ENCODE data around the gene TSHZ2.
A peak's percentile ranks its signal among the peaks of the same experiment; 100 is the strongest.
"Not testable (repeated sequence)": the region's sequence is repeated elsewhere in the genome, so short reads cannot be mapped to it uniquely, and the experiment has no call there.

Gene TSHZ2

DNA sequence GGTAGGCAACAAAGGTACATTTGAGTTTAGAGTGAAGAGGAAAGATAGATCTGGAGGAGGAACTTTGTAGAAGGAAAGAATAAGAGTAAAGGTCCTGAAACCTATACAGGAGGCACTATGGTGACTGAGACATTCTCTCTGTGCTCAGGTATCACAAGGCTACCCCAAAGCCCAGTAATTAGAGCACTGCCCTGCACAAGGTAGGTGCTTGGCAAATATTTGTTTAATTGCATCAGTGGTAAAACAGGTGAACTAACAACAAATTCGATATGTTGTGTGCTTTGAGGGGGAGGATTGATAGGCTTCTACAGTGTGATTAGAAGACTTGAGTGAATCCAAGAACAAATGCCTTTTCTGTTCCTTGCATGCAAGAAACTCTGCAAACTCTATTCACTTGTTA lies 6.8 kb upstream of the TSHZ2 start:
- DNase-seq = peak; percentile 39

- no peak for DNase-seq
Observed at GRCh38 chr20:52965819-52966218, 6.3 kb upstream of the TSHZ2 start.

GRCh38 chr20:52966543-52966942 lies 5.6 kb upstream of the TSHZ2 start:
- not testable (repeated sequence) for DNase-seq

DNA sequence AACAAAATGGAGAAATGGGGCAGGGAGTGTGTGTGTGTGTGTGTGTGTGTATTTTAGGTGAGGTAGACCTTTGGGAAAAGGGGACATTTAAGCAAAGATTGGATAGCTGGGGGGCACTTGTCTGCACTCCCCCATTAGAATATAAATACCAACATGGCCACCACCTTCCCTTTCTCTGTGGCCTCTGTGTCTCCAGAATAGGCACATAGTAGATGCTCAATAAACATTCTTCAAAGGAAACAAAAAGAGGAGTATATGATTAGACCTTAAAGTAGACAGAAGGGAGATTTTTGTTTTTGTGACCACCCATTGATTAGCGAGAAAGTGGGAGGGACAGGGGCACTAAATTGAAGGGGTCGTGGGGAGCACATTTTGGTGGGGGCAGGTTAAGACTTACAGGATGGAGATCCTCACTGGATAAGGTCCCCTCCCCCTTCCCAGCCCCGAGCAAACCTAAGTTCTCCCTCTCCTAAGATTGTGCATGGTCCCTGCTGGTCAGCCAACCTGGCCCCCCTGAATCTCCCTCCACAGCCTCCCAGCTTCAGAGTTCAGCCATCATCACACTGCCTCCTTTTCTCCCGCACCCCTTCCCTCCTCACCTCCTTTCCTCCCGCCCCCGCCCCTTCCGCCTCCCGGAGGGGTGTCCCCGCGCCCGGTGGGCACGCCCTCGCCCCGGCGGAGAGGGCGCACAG lies 514 bp upstream of the TSHZ2 start:
- DNase-seq = no peak

DNA sequence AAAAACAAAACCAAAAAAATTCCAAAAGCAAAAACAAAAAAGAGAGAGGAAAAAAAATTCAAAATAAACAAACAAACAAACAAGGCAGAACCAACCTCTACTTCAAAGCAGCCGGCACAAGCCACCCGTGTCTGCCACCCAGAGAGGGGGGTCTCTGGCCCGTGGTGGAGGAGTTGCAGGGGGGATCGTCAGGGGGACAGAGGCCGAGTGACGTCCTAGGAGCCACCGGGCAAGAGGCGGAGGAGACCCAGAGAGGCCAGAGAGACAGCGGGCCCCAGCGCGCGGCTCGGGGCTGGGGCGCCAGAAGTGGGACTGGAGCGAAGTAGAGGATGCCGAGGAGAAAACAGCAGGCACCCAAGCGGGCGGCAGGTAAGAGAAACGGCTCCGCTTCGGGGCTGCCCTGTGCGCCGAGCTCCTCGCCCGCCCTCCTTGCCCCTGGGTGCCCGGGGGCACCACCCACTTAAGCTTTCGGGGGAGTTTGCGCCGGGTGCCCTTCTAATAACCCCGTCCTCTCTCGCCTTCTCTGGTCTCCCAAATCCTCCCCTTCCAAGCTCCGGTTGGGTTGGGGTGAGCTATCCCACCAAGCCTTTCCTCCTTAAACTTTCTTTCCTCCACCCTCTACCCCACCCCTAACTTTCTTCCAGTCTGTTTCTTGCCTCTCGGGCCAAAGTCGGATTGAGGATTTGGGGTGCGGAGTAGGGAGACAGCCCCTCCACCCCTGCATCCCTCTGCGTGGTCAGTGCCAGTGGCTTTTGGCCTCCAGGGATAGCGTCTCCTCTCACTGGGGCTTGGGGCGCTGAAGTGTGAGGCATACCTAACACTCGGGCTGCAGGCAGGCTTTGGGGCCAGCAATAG lies 1.0 kb downstream of the TSHZ2 start:
- DNase-seq = no peak

GRCh38 chr20:52974179-52974594 lies 2.0 kb downstream of the TSHZ2 start:
- DNase-seq = no peak

DNA sequence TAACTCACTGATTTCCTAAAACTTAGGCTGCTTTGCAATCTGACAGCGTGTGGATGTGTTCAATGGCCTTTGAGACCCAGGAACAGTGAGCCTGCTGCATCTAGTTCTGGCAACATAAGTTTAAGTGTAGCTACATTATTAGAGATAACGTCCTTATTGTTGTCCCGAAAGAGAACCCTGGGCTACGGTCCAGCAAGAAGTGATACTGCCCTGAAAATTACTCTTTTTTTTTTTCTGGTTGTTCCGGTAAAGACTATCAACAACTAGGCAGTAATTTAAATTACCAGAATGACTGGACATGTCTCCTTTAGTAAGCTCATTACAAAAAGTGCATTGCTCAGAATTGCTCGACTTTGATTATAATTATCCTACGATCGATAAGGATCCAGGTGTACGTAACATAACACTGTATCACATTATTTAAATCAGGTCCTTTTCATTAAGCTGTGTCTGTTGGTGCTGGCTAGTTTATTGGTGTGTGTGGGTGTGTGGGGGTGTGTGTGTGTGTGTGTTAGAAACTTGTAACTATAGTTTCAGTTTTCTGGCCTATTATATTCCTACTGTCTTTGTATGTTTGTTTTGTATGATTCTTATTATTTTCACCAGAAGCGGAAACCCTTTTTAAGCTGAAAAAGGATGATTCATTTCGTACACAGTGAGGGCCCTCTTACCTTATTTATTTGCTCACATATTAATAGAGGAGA lies 3.0 kb downstream of the TSHZ2 start:
- DNase-seq = no peak

- DNase-seq = no peak
Observed at GRCh38 chr20:52975803-52976531, 3.8 kb downstream of the TSHZ2 start.

- DNase-seq = no peak
Observed at GRCh38 chr20:52978851-52979250, 6.7 kb downstream of the TSHZ2 start.

DNA sequence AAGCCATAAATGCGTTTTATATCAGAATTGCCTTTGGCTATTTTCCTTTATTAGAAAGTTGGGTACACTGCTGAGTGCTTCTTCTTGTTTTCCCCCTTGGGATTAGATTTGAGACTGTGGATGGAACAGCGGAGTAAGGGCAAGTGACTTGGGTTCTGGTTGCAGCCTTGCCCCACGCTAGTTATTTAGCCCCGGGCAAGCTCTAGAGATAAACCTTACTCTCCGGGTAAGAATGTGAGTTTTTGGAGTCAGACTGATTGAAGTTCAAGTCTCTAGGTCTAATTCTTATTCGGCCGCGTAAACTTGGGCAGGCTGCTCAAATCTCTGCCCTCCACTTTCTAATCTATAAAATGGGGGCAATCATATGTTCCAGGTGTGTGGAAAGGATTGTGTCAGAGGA lies 8.9 kb downstream of the TSHZ2 start:
- no peak for DNase-seq

DNA sequence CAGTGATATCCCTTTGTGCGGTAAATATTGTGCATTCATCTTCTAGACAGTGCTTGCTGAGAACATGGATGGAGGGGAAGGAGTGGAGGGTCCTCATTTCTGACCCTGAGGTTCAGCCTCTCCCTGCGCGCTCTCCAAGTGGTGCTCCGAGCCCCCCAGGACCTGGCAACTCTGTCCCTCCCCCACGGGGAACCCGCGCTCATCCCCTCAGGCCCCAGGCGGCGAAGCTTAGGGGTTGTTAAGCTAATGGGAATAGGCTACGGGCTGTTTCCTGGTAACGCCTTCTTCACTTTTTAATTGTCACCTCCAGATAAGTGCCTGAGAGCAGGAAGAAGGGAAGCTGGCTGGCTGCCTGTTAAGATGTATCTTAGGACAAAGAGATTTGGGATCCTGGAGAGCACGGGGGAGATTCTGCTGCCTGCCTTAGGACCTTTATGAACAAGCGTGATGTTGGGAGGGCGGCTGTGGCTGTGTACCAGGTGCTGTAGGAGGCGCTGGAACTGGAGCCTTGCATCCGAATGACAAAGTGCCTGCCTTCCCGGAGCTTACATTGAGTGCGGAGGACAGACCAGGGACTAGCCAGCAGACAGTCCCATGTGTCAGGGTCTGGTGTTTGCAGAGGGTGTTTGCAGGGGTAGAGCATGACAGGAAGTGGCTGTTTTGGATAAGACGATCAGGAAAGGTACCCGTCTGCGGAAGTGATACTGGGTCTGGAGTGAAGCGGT lies 11.7 kb downstream of the TSHZ2 start:
- DNase-seq = no peak

DNA sequence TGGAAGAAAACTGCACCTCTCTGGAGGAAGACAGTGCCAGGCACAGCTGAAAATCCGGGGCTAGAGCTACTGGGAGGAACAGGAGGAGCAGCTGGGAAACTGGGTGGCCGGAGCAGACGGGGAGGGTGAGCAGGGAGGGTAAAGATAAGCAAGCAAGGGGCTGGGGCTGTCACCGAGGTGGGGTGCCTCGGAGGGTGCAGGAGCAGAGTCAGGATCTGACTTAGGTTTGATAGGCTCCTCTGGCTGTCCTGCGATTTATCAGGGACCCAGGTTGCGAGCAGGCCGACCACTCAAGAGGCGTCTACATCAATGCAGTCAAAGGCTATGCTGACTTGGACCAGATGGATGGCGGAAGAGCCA lies 12.3 kb downstream of the TSHZ2 start:
- no peak for DNase-seq

DNA sequence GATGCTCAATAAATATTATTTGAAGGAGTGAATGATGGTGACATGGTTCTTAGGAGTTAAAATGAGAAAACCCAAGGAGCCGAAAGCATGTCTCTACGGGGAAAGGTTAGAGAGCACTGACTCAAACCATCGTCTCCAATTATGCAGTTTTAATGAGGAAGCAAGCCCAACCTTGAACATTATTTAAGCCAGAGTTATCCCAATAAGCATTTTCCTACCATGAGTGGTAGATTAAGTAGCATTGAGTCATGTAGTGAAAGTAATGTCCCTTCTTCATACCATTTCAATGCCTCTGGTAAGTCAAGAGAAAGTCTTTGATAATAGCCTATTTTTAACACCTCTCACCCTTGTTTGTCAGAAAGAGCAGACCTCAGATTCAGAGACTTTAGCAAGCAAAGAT lies 13.5 kb downstream of the TSHZ2 start:
- no peak for DNase-seq

DNA sequence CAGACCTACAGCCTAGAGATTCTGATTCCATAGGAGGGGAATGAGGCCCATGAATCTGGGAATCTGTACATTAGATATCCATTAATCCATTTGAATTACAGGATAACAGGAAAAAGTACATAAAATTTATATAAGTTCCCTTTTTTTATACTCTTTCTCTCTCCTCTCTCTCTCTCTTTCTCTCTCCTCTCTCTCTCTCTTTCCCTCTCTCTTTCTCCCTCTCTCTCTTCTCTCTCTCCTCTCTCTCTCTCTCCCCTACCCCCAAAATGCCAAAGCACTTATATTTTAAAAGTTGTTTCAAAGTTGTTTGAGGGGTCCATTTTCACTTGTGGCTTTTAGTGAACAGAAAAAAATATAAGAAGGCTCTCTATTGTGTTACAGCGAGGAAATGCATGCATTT lies 15.1 kb downstream of the TSHZ2 start:
- no peak for DNase-seq

DNA sequence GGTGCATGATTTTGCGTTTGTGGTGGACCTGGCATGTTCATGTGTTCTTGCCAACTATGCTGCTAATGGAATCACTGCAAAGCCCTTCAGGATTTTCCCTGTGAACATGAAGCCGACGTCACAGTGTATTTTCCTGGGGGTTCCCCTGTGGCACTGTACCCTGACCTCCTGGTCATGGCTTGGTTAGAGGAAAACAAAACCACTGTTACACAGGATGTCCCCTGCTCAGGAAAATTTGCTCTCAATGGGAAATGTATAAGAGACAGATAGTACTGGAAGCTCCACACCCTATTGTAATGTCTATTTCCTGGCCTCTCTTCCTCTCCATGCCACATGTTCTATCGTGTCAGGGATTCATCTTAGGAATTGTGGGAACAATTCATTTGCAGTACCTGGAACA lies 19.7 kb downstream of the TSHZ2 start:
- no peak for DNase-seq

- DNase-seq = no peak
Observed at GRCh38 chr20:52992632-52993031, 20.5 kb downstream of the TSHZ2 start.

GRCh38 chr20:52993076-52993475 lies 20.9 kb downstream of the TSHZ2 start:
- no peak for DNase-seq

GRCh38 chr20:52994184-52994970 lies 22.2 kb downstream of the TSHZ2 start:
- DNase-seq = no peak

GRCh38 chr20:52996130-52996529 lies 24.0 kb downstream of the TSHZ2 start:
- DNase-seq = no peak

DNA sequence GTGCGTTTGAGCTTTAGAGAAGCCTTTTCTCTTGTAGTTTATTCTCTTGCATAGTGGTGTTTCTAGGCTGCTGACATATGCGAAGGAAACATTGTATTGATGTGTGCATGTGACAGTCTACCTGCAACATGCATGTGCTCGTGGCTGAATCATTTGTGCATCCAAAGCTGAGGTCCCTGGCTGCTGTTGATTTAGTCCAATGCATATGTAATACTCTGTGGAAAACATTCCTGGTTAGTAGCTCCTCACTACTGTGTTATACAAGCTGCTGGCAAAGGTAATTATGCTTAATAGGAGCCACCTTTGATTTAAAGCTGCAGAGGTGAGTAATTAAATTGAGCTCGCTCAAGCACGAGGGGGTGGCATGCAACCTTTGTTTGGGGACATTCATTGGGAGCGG lies 24.5 kb downstream of the TSHZ2 start:
- no peak for DNase-seq

DNA sequence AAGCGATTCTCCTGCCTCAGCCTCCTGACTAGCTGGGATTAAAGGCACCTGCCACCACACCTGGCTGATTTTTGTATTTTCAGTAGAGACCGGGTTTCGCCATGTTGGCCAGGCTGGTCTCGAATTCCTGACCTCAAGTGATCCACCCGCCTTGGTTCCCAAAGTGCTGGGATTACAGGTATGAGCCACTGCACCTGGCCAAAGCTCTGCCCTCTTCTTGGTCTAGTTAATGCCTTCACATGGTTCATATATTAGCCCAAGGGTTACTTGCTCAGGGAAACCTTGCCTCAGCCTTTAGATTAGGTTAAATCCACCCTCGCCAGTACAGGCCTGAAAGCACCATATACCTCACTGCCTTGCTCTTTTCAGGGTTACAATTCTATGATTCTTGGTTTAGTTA lies 26.1 kb downstream of the TSHZ2 start:
- DNase-seq = no peak

- DNase-seq = no peak
Observed at GRCh38 chr20:52999040-52999439, 26.9 kb downstream of the TSHZ2 start.

Data from SHP77 treated with DMSO at 0.1 percent for 48 hours (cell line).